ENCODE results near the gene LOXL1. TPM values are rescaled to one million over a fixed set of nuclear protein-coding genes. Genes with fewer than 3 reads are reported as not detected.

The LOXL1 gene
- polyA plus RNA-seq, 1 of the 3 experiments (the other 2 are of a cell fraction): 50.3 TPM

GRCh38 chr15:73968461-73968860 lies 42.2 kb downstream of the LOXL1 start:
- Histone ChIP-seq H3K27ac (ENCODE audit: low read depth in 2 of 2, low read length in 1 of 2) (no peak overlapping the region), H3K9me3 (no peaks in the 10 kb centered on the region), H3K4me3 (ENCODE audit: low read depth in 2 of 2, low read length in 1 of 2) (no peak overlapping the region), H3F3A (replicated peaks; ENCODE audit: insufficient read depth) (peaks cover 35% of the 10 kb centered on the region), H3K36me3 (replicated peaks in 1 of 2; ENCODE audit: control insufficient read depth in 1 of 2, insufficient read depth in 2 of 2, low read length in 1 of 2) (no peaks in the 10 kb centered on the region), H3K4me1 (ENCODE audit: control insufficient read depth in 1 of 2, insufficient read depth in 2 of 2, low read depth in 1 of 2, low read length in 1 of 2) (peaks cover 9 to 24% of the 10 kb centered on the region in 2 experiments; a peak in 3 of 4 replicates), H3K27me3 (ENCODE audit: insufficient read depth) (no peaks in the 10 kb centered on the region), H3K9me2 (no peaks in the 10 kb centered on the region), H2AFZ (ENCODE audit: low read depth) (0 out of 2 replicates have a peak overlapping the region, but pooled peaks have one; percentile 40), H3K4me2 (no peak overlapping the region), H3K9ac (no peak overlapping the region), H4K20me1 (ENCODE audit: insufficient read depth) (no peaks in the 10 kb centered on the region), H3K79me2 (ENCODE audit: insufficient read depth) (no peaks in the 10 kb centered on the region)
- 84% methylated on average over 3 of the region's 3 CpGs for WGBS (ENCODE audit: low lambda C conversion rate)
- POLR2A ChIA-PET: no interaction called here
- no peak for TF ChIP-seq REST (IDR thresholded peaks at IDR 0.05; ENCODE audit: low read depth, low read length)
- no peak for TF ChIP-seq RCOR1 (IDR thresholded peaks at IDR 0.05; ENCODE audit: low read length)
- TF ChIP-seq GABPA (IDR thresholded peaks at IDR 0.05; ENCODE audit: low read depth): no peak
- TF ChIP-seq JUND (IDR thresholded peaks at IDR 0.05): no peak
- TF ChIP-seq SIN3A (IDR thresholded peaks at IDR 0.05; ENCODE audit: borderline replicate concordance, low read depth, low read length): no peak
- TF ChIP-seq USF1 (IDR thresholded peaks at IDR 0.05; ENCODE audit: borderline replicate concordance, low read depth): no peak
- no peak for TF ChIP-seq TAF1 (IDR thresholded peaks at IDR 0.05; ENCODE audit: borderline replicate concordance, low read depth, low read length)
- TF ChIP-seq EP300 (IDR thresholded peaks at IDR 0.05; ENCODE audit: borderline replicate concordance in 1 of 2, low read depth in 1 of 2, low read length in 1 of 2): no peak
- TF ChIP-seq MEF2A (IDR thresholded peaks at IDR 0.05; ENCODE audit: borderline replicate concordance, low read depth): no peak
- no peak for TF ChIP-seq ZBTB33 (IDR thresholded peaks at IDR 0.05; ENCODE audit: borderline replicate concordance, low read depth)
- no peak for TF ChIP-seq FOXM1 (IDR thresholded peaks at IDR 0.05; ENCODE audit: low read depth)
- TF ChIP-seq GATA2 (CRISPR knock-in tag; IDR thresholded peaks at IDR 0.05): no peak
- no peak for TF ChIP-seq TEAD4 (IDR thresholded peaks at IDR 0.05; ENCODE audit: borderline replicate concordance, insufficient read depth)
- no peak for TF ChIP-seq IRF3 (IDR thresholded peaks at IDR 0.05; ENCODE audit: low read depth, low read length)
- no peak for TF ChIP-seq NRF1 (IDR thresholded peaks at IDR 0.05; ENCODE audit: low read depth, low read length)
- TF ChIP-seq TCF12 (IDR thresholded peaks at IDR 0.05): no peak
- TF ChIP-seq RFX5 (IDR thresholded peaks at IDR 0.05; ENCODE audit: low read length): no peak
- TF ChIP-seq PBX3 (IDR thresholded peaks at IDR 0.05): no peak
- TF ChIP-seq ELF1 (IDR thresholded peaks at IDR 0.05): no peak
- DNase-seq: no peak
- CTCF ChIA-PET: interaction anchor here (1.0 to 14.9 kb wide), 8 partner anchors 8 to 354 kb away, joined by 3 to 280 read pairs (median 4); no protein-coding TSS in a partner anchor
